Neuronal stem cell (in vitro differentiated cells): Measurements from ENCODE around the gene SIGLEC7.

Source experiments
- DNase-seq: peaks from one replicate; pipeline ENCODE4 v3.0.0-alpha.2; 2013; ENCODE audit warnings: low spot score
- H2AFZ ChIP-seq: one replicate; pipeline ENCODE4 v1.6.1; 2013; ENCODE audit warnings: mild to moderate bottlenecking, low read length, inconsistent platforms
- H2AK5ac ChIP-seq: 2 replicates; pipeline ENCODE4 v1.6.1; 2013; ENCODE audit warnings: low read depth, mild to moderate bottlenecking, inconsistent platforms, low read length, moderate library complexity, mixed read lengths
- H2BK120ac ChIP-seq: 2 replicates; pipeline ENCODE4 v1.6.1; 2013; ENCODE audit warnings: low read depth, mild to moderate bottlenecking, inconsistent platforms, low read length, moderate library complexity, mixed read lengths
- H2BK12ac ChIP-seq: one replicate; pipeline ENCODE4 v1.6.1; 2013; ENCODE audit warnings: low read length, inconsistent platforms
- H2BK15ac ChIP-seq: 2 replicates; pipeline ENCODE4 v1.6.1; 2013; ENCODE audit warnings: mild to moderate bottlenecking, low read length, inconsistent platforms, mixed read lengths
- H2BK5ac ChIP-seq: one replicate; pipeline ENCODE4 v1.6.1; 2013; ENCODE audit warnings: inconsistent platforms, mild to moderate bottlenecking, low read length, moderate library complexity
- H3K14ac ChIP-seq: one replicate; pipeline ENCODE4 v1.6.1; 2013; ENCODE audit warnings: low read length, inconsistent platforms
- H3K18ac ChIP-seq: 2 replicates; pipeline ENCODE4 v1.6.1; 2013; ENCODE audit warnings: low read length, inconsistent platforms
- H3K23ac ChIP-seq: 2 replicates; pipeline ENCODE4 v1.6.1; 2013; ENCODE audit warnings: low read depth, mild to moderate bottlenecking, mixed read lengths, low read length, inconsistent platforms; ENCODE audit not compliant: poor library complexity
- H3K27ac ChIP-seq: replicated peaks from 3 replicates; pipeline ENCODE4 v1.5.1; 2013; ENCODE audit warnings: low read length, inconsistent platforms
- H3K27me3 ChIP-seq, 3 experiments: 2 replicates each; pipeline ENCODE4 v1.6.1; 2013; ENCODE audit warnings: low read length in 3 of 3, mild to moderate bottlenecking in 2 of 3, inconsistent platforms in 1 of 3, low read depth in 1 of 3, mixed read lengths in 1 of 3, moderate library complexity in 1 of 3; ENCODE audit not compliant: control insufficient read depth in 3 of 3, insufficient read depth in 3 of 3
- H3K36me3 ChIP-seq, 2 donors: replicated peaks in 1 of 2; 2 replicates each; pipeline ENCODE4 v1.6.1; 2013; ENCODE audit warnings: low read length in 2 of 2; ENCODE audit not compliant: control insufficient read depth in 2 of 2, insufficient read depth in 2 of 2
- H3K4ac ChIP-seq: 2 replicates; pipeline ENCODE4 v1.6.1; 2013; ENCODE audit warnings: inconsistent platforms, mild to moderate bottlenecking, low read length, moderate library complexity
- H3K4me1 ChIP-seq, 2 donors: 1 replicate in 1 of 2; 2 replicates in 1 of 2; pipeline ENCODE4 v1.6.1; 2013; ENCODE audit warnings: low read length in 2 of 2, low read depth in 1 of 2; ENCODE audit not compliant: control insufficient read depth in 2 of 2, insufficient read depth in 1 of 2
- H3K4me2 ChIP-seq: one replicate; pipeline ENCODE4 v1.6.1; 2013; ENCODE audit warnings: mild to moderate bottlenecking, low read length, inconsistent platforms; ENCODE audit not compliant: insufficient read depth, poor library complexity, severe bottlenecking
- H3K4me3 ChIP-seq, 2 donors: 2 replicates each; pipeline ENCODE4 v1.5.1; 2013; ENCODE audit warnings: low read length in 2 of 2, mild to moderate bottlenecking in 2 of 2, inconsistent platforms in 1 of 2, moderate library complexity in 1 of 2
- H3K79me1 ChIP-seq: one replicate; pipeline ENCODE4 v1.6.1; 2013; ENCODE audit warnings: low read depth, mild to moderate bottlenecking, inconsistent platforms, low read length, moderate library complexity
- H3K9ac ChIP-seq: one replicate; pipeline ENCODE4 v1.6.1; 2013; ENCODE audit warnings: mild to moderate bottlenecking, low read depth, low read length, inconsistent platforms; ENCODE audit not compliant: poor library complexity
- H3K9me3 ChIP-seq, 2 donors: replicated peaks in 1 of 2; 2 replicates each; pipeline versions ENCODE3 to v1.6.1; 2013; ENCODE audit warnings: low read length in 2 of 2, mild to moderate bottlenecking in 2 of 2, inconsistent platforms in 1 of 2, low read depth in 1 of 2, mixed read lengths in 1 of 2, moderate library complexity in 1 of 2; ENCODE audit not compliant: control insufficient read depth in 2 of 2, insufficient read depth in 1 of 2
- H4K8ac ChIP-seq: one replicate; pipeline ENCODE4 v1.6.1; 2013; ENCODE audit warnings: low read depth, mild to moderate bottlenecking, inconsistent platforms, low read length, moderate library complexity
- H4K91ac ChIP-seq: one replicate; pipeline ENCODE4 v1.6.1; 2013; ENCODE audit warnings: low read length, low read depth, mild to moderate bottlenecking, inconsistent platforms; ENCODE audit not compliant: poor library complexity
- WGBS, 2 donors: extraction: QIAGEN DNeasy Blood & Tissue Kit; methylation state at CpG; one replicate each; pipeline ENCODE4 v1.1.7; 2013; ENCODE audit warnings: missing lambda C conversion rate in 2 of 2, mixed read lengths in 1 of 2; ENCODE audit not compliant: insufficient read length in 2 of 2, insufficient replicate concordance in 1 of 2; ENCODE audit errors: extremely low coverage in 2 of 2; 5-methylcytosine and 5-hydroxymethylcytosine counted together

The SIGLEC7 gene

DNA sequence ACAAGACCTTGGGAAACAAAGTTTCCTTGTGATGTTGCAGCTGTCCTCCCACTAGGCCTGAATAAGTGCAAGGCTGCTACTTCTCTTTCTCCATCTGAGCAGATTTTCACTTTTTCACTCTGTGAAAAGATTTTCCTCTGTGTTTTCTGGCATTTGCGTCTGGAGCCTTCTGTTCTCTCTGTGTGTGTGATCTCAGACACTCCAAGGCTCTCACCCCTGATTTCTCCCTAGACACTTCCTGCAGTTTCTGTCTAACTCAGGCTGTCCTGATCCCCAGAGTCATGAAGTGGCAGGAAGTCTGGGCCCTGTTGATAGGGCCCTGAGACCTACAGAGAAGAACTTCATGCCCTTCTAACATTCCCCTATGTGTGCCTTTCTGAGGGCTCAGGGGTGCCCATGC lies 37.2 kb downstream of the SIGLEC7 start:
- H3K4me1 ChIP-seq = no peaks in the 10 kb centered on the region
- H3K9me3 ChIP-seq = peaks cover 0 to 7% of the 10 kb centered on the region in 2 donors
- no peak overlapping the region for H2AK5ac ChIP-seq
- no peak overlapping the region for H3K4ac ChIP-seq
- no peak overlapping the region for H2BK5ac ChIP-seq
- H3K36me3 ChIP-seq = no peaks in the 10 kb centered on the region
- H2BK120ac ChIP-seq = no peak overlapping the region
- no peak overlapping the region for H3K4me2 ChIP-seq
- no peak overlapping the region for H3K14ac ChIP-seq
- H3K27me3 ChIP-seq = peaks cover 0 to 42% (median 7%) of the 10 kb centered on the region in 3 experiments
- no peak overlapping the region for H3K27ac ChIP-seq
- no peak overlapping the region for H4K8ac ChIP-seq
- no peak overlapping the region for H2AFZ ChIP-seq
- H2BK15ac ChIP-seq = no peak overlapping the region
- no peak overlapping the region for H3K9ac ChIP-seq
- WGBS, 2 donors = no CpG with 5 or more reads among the region's 1 CpG
- no peaks in the 10 kb centered on the region for H3K79me1 ChIP-seq
- no peak overlapping the region for H3K18ac ChIP-seq
- DNase-seq = no peak
- no peak overlapping the region for H2BK12ac ChIP-seq
- H3K4me3 ChIP-seq = no peak overlapping the region
- no peak overlapping the region for H3K23ac ChIP-seq
- H4K91ac ChIP-seq = no peak overlapping the region

DNA sequence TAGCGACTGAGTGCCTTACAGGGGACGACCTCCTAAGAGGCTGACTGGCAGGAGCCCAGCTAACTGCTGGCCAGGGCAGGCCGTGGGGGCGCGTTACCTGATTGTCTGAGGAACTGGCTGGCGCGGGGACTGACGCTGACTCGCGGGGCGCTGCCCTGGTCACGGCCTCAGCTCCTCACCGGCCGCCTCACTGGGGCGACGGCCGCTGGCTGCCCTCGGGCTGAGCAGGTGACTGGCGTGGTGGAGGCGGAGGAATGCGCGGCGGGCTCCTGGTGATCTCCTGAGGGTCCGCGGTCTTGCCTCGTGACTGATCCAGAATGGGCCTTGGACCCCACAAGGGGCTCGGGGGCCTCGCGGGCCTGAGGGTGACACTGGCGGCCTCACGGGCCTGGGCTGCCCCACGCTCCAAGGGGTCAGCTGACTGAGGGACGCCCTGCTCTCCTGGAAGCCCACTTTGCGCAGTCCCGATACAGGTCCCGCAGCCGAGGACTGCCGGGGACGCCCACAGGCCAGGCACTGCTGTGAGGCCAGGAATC lies 39.3 kb downstream of the SIGLEC7 start:
- no peak overlapping the region for H2BK5ac ChIP-seq
- H2BK15ac ChIP-seq = peak overlapping the region; percentile 17
- peak overlapping the region; percentile 61 for H2AFZ ChIP-seq
- peaks cover 2% of the 10 kb centered on the region for H3K79me1 ChIP-seq
- H3K27me3 ChIP-seq = peaks cover 0 to 50% (median 7%) of the 10 kb centered on the region in 3 experiments
- H3K27ac ChIP-seq = no peak overlapping the region
- H3K14ac ChIP-seq = peak overlapping the region; percentile 90
- H3K36me3 ChIP-seq = no peaks in the 10 kb centered on the region
- no peak overlapping the region for H2BK120ac ChIP-seq
- no peaks in the 10 kb centered on the region for H3K4me1 ChIP-seq
- peaks cover 0 to 7% of the 10 kb centered on the region in 2 donors for H3K9me3 ChIP-seq
- no peak overlapping the region for H2BK12ac ChIP-seq
- H3K4me2 ChIP-seq = no peak overlapping the region
- H3K23ac ChIP-seq = peak overlapping the region; percentile 89
- H3K4me3 ChIP-seq = no peak overlapping the region
- H4K91ac ChIP-seq = no peak overlapping the region
- no CpG with 5 or more reads among the region's 39 CpGs for WGBS, 2 donors
- peak overlapping the region; percentile 82 for H4K8ac ChIP-seq
- peak overlapping the region; percentile 64 for H3K18ac ChIP-seq
- DNase-seq = no peak
- no peak overlapping the region for H3K4ac ChIP-seq
- H3K9ac ChIP-seq = peak overlapping the region; percentile 40
- H2AK5ac ChIP-seq = peak overlapping the region; percentile 56

DNA sequence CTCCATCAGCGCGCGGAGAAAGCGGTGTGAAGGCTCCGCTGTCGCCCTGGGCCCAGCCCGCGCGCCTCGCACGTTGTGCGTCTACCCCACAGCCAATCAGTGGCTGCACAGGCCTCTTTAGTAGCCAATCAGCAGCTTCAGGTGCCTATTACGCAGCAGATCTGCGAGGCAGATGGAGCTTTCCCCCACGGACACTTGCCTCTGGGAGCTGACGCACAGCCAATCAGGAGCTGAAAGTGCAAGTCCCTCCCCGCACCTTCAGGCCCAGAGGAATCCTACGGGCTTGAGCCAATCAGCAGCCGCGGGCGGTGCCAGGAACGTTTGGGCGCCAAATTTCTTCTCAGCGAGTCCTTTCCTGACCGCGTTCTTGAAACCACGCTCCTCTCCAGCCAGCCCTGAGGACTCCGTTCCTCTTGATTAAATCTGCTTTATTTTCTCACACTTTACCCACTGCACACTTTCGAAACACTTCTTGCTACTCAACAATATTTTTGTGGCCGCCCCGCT lies 39.9 kb downstream of the SIGLEC7 start:
- peak overlapping the region; percentile 89 for H3K23ac ChIP-seq
- no peak overlapping the region for H3K14ac ChIP-seq
- no peak overlapping the region for H4K91ac ChIP-seq
- H3K4me1 ChIP-seq = no peaks in the 10 kb centered on the region
- H4K8ac ChIP-seq = no peak overlapping the region
- H3K27ac ChIP-seq = no peak overlapping the region
- peaks cover 0 to 7% of the 10 kb centered on the region in 2 donors for H3K9me3 ChIP-seq
- no peak for DNase-seq
- no peak overlapping the region for H2BK15ac ChIP-seq
- no peak overlapping the region for H3K4ac ChIP-seq
- peaks cover 2% of the 10 kb centered on the region for H3K79me1 ChIP-seq
- WGBS, 2 donors = no CpG with 5 or more reads among the region's 31 CpGs
- peak overlapping the region; percentile 61 for H2AFZ ChIP-seq
- H3K27me3 ChIP-seq = peaks cover 0 to 50% (median 7%) of the 10 kb centered on the region in 3 experiments
- peak overlapping the region; percentile 11 for H3K4me2 ChIP-seq
- H3K9ac ChIP-seq = no peak overlapping the region
- H2BK12ac ChIP-seq = no peak overlapping the region
- H2AK5ac ChIP-seq = no peak overlapping the region
- H3K18ac ChIP-seq = peak overlapping the region; percentile 64
- no peak overlapping the region for H2BK120ac ChIP-seq
- no peak overlapping the region for H3K4me3 ChIP-seq
- no peaks in the 10 kb centered on the region for H3K36me3 ChIP-seq
- H2BK5ac ChIP-seq = no peak overlapping the region

DNA sequence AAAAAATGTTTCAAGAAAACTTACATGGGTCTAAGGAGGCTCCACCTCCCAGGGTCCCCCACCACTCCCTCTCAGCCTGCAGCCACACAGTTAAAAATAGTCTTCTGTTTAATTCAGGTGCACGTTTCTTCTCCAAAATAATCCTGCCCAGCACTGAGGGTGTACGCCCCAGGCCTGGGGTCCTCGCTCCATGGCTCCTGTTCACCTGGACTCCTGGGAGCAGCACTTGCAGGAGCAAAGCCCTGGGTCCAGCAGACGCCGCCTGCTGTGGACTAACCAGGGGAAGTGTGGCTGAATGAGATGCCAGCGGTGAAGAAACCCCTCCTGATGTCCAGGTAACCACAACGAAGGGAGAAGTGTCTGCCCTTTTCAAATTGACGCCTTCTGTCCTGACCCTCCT lies 41.5 kb downstream of the SIGLEC7 start:
- no peak for DNase-seq
- Histone ChIP-seq H3K4me2 (no peak overlapping the region), H2AK5ac (no peak overlapping the region), H2BK120ac (no peak overlapping the region), H4K8ac (no peak overlapping the region), H2AFZ (no peak overlapping the region), H3K23ac (no peak overlapping the region), H3K4ac (no peak overlapping the region), H3K27ac (no peak overlapping the region), H3K4me1 (no peaks in the 10 kb centered on the region), H3K18ac (no peak overlapping the region), H3K14ac (no peak overlapping the region), H3K9ac (no peak overlapping the region), H3K27me3 (peaks cover 0 to 40% (median 7%) of the 10 kb centered on the region in 3 experiments), H2BK15ac (no peak overlapping the region), H3K9me3 (peaks cover 0 to 7% of the 10 kb centered on the region in 2 donors), H4K91ac (no peak overlapping the region), H3K4me3 (no peak overlapping the region), H2BK5ac (peak overlapping the region; percentile 49), H2BK12ac (no peak overlapping the region), H3K36me3 (no peaks in the 10 kb centered on the region), H3K79me1 (peaks cover 2% of the 10 kb centered on the region)
- no CpG with 5 or more reads among the region's 8 CpGs for WGBS, 2 donors
